Transverse colon (tissue), 3 donors: ENCODE data around the gene FUT3.

ENCODE experiments used
- CTCF ChIP-seq, 5 experiments: fragments of 200-600 bp in 3 of 5; fragments of 450-650 bp in 2 of 5; sonication (generic) in 3 of 5; IDR thresholded peaks; 1 replicate in 2 of 5; 2 replicates in 3 of 5; pipeline ENCODE4 v1.5.1; 2016 to 2017; ENCODE audit warnings: antibody characterized with exemption in 5 of 5, inconsistent platforms in 3 of 5, mild to moderate bottlenecking in 2 of 5, moderate library complexity in 1 of 5
- POLR2A ChIP-seq: fragments of 450-650 bp; IDR thresholded peaks from one replicate; pipeline ENCODE4 v1.6.1; 2016; ENCODE audit warnings: antibody characterized with exemption, mild to moderate bottlenecking, moderate library complexity

- TF ChIP-seq CTCF (IDR thresholded peaks at IDR 0.05): no peak
- TF ChIP-seq POLR2A: no peak
Observed at GRCh38 chr19:5824751-5825150, 26.5 kb downstream of the FUT3 start.
